GM13977 (cell line): Measurements from ENCODE around the gene SERPINE2.

ENCODE experiments used
- DNase-seq: peaks from one replicate; pipeline ENCODE4 v3.0.0; 2012; ENCODE audit warnings: low spot score
- in situ Hi-C: fragments of 300-500 bp; cut with MboI; formaldehyde crosslinking; loops from one replicate; pipeline ENCODE4 v1.12.0; 2022; ENCODE audit warnings: low sequenced_read_pairs, low pct_unique_long_range_greater_than_20kb, mixed read lengths, inconsistent platforms; ENCODE audit not compliant: unreplicated experiment
- TF ChIP-seq, protein P1 (sequence below): IDR thresholded peaks from 2 replicates; pipeline ENCODE4 v1.5.1; 2012; ENCODE audit warnings: mild to moderate bottlenecking, control low read depth; ENCODE audit not compliant: insufficient read depth; ENCODE audit errors: extremely low read depth, missing control alignments

The SERPINE2 gene

DNA sequence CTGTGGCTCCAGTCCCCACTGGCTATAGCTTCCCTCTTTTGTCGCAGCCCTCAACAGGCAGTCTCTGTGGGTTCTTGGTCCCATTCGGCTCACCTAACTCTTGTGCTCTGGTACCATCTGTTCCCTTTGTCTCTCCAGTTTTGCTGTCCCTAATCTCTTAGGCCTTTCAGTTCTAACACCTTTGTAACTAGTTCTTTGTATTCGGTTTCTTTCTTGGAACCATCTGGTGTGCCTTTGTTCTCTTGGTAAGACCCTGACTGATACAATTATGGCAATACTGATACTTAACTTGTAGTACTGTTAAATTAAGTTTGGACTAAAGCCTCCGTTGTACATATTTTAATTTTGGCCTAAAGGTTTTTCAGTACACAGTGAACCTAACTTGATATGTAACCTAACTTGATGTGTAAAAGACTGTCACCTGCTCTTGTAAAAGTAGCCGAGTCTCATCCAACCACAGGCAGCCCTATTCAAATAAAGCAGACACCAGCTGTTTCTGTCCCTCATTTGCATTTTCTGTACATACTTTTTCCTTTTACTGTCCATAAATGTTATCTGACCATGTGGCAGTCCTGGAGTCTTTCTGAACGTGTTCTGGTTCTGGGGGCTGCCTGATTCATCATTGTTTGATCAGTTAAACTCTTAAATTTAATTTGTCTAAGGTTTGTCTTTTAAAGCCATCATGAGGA lies 86.7 kb downstream of the SERPINE2 start:
- TF ChIP-seq, protein P1, sequence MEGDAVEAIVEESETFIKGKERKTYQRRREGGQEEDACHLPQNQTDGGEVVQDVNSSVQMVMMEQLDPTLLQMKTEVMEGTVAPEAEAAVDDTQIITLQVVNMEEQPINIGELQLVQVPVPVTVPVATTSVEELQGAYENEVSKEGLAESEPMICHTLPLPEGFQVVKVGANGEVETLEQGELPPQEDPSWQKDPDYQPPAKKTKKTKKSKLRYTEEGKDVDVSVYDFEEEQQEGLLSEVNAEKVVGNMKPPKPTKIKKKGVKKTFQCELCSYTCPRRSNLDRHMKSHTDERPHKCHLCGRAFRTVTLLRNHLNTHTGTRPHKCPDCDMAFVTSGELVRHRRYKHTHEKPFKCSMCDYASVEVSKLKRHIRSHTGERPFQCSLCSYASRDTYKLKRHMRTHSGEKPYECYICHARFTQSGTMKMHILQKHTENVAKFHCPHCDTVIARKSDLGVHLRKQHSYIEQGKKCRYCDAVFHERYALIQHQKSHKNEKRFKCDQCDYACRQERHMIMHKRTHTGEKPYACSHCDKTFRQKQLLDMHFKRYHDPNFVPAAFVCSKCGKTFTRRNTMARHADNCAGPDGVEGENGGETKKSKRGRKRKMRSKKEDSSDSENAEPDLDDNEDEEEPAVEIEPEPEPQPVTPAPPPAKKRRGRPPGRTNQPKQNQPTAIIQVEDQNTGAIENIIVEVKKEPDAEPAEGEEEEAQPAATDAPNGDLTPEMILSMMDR = no peak
- in situ Hi-C loops = loop anchor here (10.0 kb wide), 1 partner anchor 178 kb away; no protein-coding TSS in a partner anchor
- peak; percentile 29 for DNase-seq

DNA sequence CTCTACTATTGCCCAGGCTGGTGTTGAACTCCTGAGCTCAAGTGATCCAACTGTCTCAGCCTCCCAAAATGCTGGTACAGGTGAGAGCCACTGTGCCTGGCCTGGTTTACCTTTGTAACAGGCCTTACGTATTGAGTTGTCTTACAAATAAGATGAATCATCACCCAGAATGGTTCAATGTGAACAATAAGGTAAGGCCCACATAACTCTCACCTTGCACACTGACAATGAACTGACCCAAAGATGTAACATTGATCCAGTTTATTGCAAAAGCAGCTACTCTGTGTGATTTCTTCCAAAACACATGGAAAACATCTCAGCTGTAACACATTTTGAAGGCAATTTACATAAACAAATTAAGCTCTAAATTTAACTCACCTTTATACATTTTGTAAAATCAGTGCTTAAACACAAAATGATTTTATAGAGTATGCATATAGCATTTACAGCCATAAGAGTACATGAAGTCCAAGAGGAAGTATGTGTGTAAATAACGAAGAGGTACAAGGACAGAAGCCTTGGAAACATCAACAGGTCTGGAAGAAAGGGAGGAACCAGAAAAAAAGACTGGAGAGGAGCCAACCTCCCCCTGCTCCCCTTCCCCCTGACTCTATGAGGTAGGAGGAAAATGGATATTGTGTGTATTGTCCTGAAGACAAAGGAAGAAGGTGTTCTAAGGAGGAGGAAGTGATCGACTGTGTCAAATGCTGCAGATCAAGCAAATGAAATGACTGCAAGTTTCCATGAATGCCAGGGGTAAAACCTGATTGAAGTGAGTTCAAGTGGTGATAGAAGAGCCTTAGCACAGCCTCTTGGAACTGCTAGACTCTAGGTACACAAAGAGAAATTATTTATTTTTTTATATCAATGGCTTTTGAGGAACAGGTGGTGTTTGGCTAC lies 88.4 kb downstream of the SERPINE2 start:
- in situ Hi-C loops = loop anchor here (10.0 kb wide), 1 partner anchor 176 kb away; no protein-coding TSS in a partner anchor
- DNase-seq = no peak
- TF ChIP-seq, protein P1 = no peak

- TF ChIP-seq, protein P1 = peak; percentile 19
- no peak for DNase-seq
Measured at GRCh38 chr2:223949241-223949840, 89.7 kb downstream of the SERPINE2 start.

GRCh38 chr2:223947711-223948205 lies 91.3 kb downstream of the SERPINE2 start:
- no peak for DNase-seq
- in situ Hi-C loops = no loop called here
- TF ChIP-seq, protein P1 = no peak

More at GRCh38 chr2:223949241-223949840, 89.7 kb downstream of the SERPINE2 start:
- in situ Hi-C loops = no loop called here

- no peak for DNase-seq
- in situ Hi-C loops = no loop called here
- TF ChIP-seq, protein P1 = no peak
Measured at GRCh38 chr2:223945755-223946154, 93.3 kb downstream of the SERPINE2 start.
